K562 (cell line): ENCODE measurements around the gene LMNB1. TPM values are rescaled to one million over a fixed set of nuclear protein-coding genes. Genes with fewer than 3 reads are reported as not detected.
A peak's percentile ranks its signal among the peaks of the same experiment; 100 is the strongest.

Source experiments
- ATF7 ChIP-seq: fragments of 450-650 bp; IDR thresholded peaks from 2 replicates; pipeline ENCODE4 v1.7.1; 2014; ENCODE audit warnings: mild to moderate bottlenecking, moderate library complexity
- BMI1 ChIP-seq: fragments of 150-350 bp; IDR thresholded peaks from 2 replicates; pipeline ENCODE4 v1.6.1; 2014; ENCODE audit warnings: low read length
- CEBPB ChIP-seq: fragments of 450-650 bp; IDR thresholded peaks from 2 replicates; pipeline ENCODE4 v1.6.1; 2016; ENCODE audit warnings: missing genetic modification characterization, missing compliant biosample characterization
- CREB3 ChIP-seq: fragments of 450-650 bp; conservative IDR thresholded peaks from 2 replicates; pipeline ENCODE4 v1.6.1; 2016; ENCODE audit warnings: missing genetic modification characterization, low read depth, mild to moderate bottlenecking, missing compliant biosample characterization, moderate library complexity
- EGR1 ChIP-seq: fragments of 450-650 bp; conservative IDR thresholded peaks from 2 replicates; pipeline ENCODE4 v1.6.1; 2017; ENCODE audit warnings: mild to moderate bottlenecking
- EP300 ChIP-seq: IDR thresholded peaks from 2 replicates; pipeline ENCODE4 v1.6.1; 2012; ENCODE audit warnings: low read length, improper control_type of control experiment
- ETS1 ChIP-seq: conservative IDR thresholded peaks from 2 replicates; pipeline ENCODE4 v1.6.1; 2011; ENCODE audit warnings: low read depth, mild to moderate bottlenecking, low read length; ENCODE audit not compliant: control insufficient read depth
- FOXK2 ChIP-seq, 2 experiments: fragments of 450-650 bp; IDR thresholded peaks in 1 of 2; conservative IDR thresholded peaks in 1 of 2; 2 replicates each; pipeline ENCODE4 v1.6.1; 2016; ENCODE audit warnings: low read depth in 2 of 2, mild to moderate bottlenecking in 1 of 2
- GATA2 ChIP-seq: sonication (generic); formaldehyde crosslinking; IDR thresholded peaks from 2 replicates; pipeline ENCODE4 v1.4.0; 2020; ENCODE audit warnings: mild to moderate bottlenecking, missing genetic modification reagents
- HDAC2 ChIP-seq: fragments of 450-650 bp; IDR thresholded peaks from 2 replicates; pipeline ENCODE4 v1.6.1; 2016; ENCODE audit warnings: mild to moderate bottlenecking
- KDM1A ChIP-seq, 2 experiments: fragments of 450-650 bp; IDR thresholded peaks; 2 replicates each; pipeline ENCODE4 v1.6.1; 2016; ENCODE audit warnings: mild to moderate bottlenecking in 2 of 2
- MEF2A ChIP-seq: IDR thresholded peaks from 2 replicates; pipeline ENCODE4 v1.6.1; 2011; ENCODE audit warnings: low read depth, mild to moderate bottlenecking, low read length, moderate library complexity; ENCODE audit not compliant: control insufficient read depth
- MTA2 ChIP-seq: fragments of 450-650 bp; IDR thresholded peaks from 2 replicates; pipeline ENCODE4 v1.6.1; 2016; ENCODE audit warnings: low read depth
- NCOR1 ChIP-seq: fragments of 450-650 bp; IDR thresholded peaks from 2 replicates; pipeline ENCODE4 v1.6.1; 2016; ENCODE audit warnings: mild to moderate bottlenecking, moderate library complexity
- PHF20 ChIP-seq: fragments of 450-650 bp; IDR thresholded peaks from 2 replicates; pipeline ENCODE4 v1.6.1; 2018; ENCODE audit not compliant: partially characterized antibody
- PHF8 ChIP-seq: fragments of 200-600 bp; sonication (generic); IDR thresholded peaks from 2 replicates; pipeline ENCODE4 v1.6.1; 2012; ENCODE audit warnings: mixed run types, mild to moderate bottlenecking, inconsistent platforms, low read length, moderate library complexity, borderline replicate concordance
- POLR2AphosphoS5 ChIP-seq: IDR thresholded peaks from 2 replicates; pipeline ENCODE4 v1.6.1; 2011; ENCODE audit warnings: mild to moderate bottlenecking, low read depth, low read length, moderate library complexity; ENCODE audit not compliant: control insufficient read depth, insufficient read depth
- RAD51 ChIP-seq: fragments of 450-650 bp; IDR thresholded peaks from 2 replicates; pipeline ENCODE4 v1.7.1; 2016; ENCODE audit warnings: low read depth, mild to moderate bottlenecking, borderline replicate concordance
- RBM25 ChIP-seq: fragments of 200-400 bp; formaldehyde crosslinking; IDR thresholded peaks from 2 replicates; pipeline ENCODE4 v1.6.1; 2018; ENCODE audit warnings: low read length, low read depth, moderate library complexity; ENCODE audit not compliant: severe bottlenecking
- RBM39 ChIP-seq: fragments of 200-400 bp; formaldehyde crosslinking; optimal IDR thresholded peaks from 2 replicates; pipeline ENCODE3; 2018; ENCODE audit warnings: low read depth, low read length
- RCOR1 ChIP-seq, 2 experiments: IDR thresholded peaks; 2 replicates each; pipeline ENCODE4 v1.6.1; 2012; ENCODE audit warnings: low read depth in 2 of 2, low read length in 2 of 2, borderline replicate concordance in 1 of 2, improper control_type of control experiment in 1 of 2
- SRF ChIP-seq, 2 experiments: fragments of 250-450, 450-650 bp in 1 of 2; sonication (Bioruptor Pico) in 1 of 2; sonication (generic) in 1 of 2; formaldehyde crosslinking; IDR thresholded peaks; 2 replicates each; pipeline versions ENCODE4 v1.5.0 to v1.5.1; 2020 to 2022; ENCODE audit warnings: mild to moderate bottlenecking in 1 of 2, missing genetic modification reagents in 1 of 2
- SRSF3 ChIP-seq: fragments of 200-400 bp; formaldehyde crosslinking; IDR thresholded peaks from 2 replicates; pipeline ENCODE4 v1.6.1; 2016; ENCODE audit warnings: mild to moderate bottlenecking, low read length, moderate library complexity; ENCODE audit not compliant: insufficient read depth
- TAF9B ChIP-seq: fragments of 450-650 bp; IDR thresholded peaks from 2 replicates; pipeline ENCODE4 v1.6.1; 2018; ENCODE audit warnings: mild to moderate bottlenecking; ENCODE audit not compliant: partially characterized antibody
- ZFP30 ChIP-seq: fragments of 250-450 bp; sonication (Bioruptor Pico); IDR thresholded peaks from 2 replicates; pipeline ENCODE4 v1.8.0; 2022; ENCODE audit warnings: moderate library complexity, mild to moderate bottlenecking, inconsistent platforms, borderline replicate concordance
- ZFPM2 ChIP-seq: fragments of 250-450 bp; sonication (Bioruptor Pico); IDR thresholded peaks from 2 replicates; pipeline ENCODE4 v1.5.1; 2022; ENCODE audit warnings: mild to moderate bottlenecking
- ZKSCAN8 ChIP-seq: fragments of 200-800 bp; sonication (Bioruptor generic); IDR thresholded peaks from 2 replicates; pipeline ENCODE4 v1.6.1; 2016; ENCODE audit warnings: missing genetic modification characterization, missing compliant biosample characterization
- ZNF134 ChIP-seq: fragments of 250-450 bp; sonication (Bioruptor Pico); conservative IDR thresholded peaks from 2 replicates; pipeline ENCODE4 v1.4.0; 2020
- ZNF395 ChIP-seq: fragments of 200-800 bp; sonication (Bioruptor generic); IDR thresholded peaks from 2 replicates; pipeline ENCODE4 v1.6.1; 2017; ENCODE audit warnings: missing genetic modification characterization, missing compliant biosample characterization
- polyA plus RNA-seq, 8 experiments: library from polyadenylated mRNA; depleted of rRNA in 4 of 8; stranded (reverse) in 5 of 8; unstranded in 3 of 8; fragments of >200 nt; fragmentation: Nextera tagmentation in 2 of 8; fragmentation: Illumina TruSeq in 1 of 8; extraction: Ambion mirVana in 2 of 8; extraction: Trizol in 1 of 8; gene quantifications; 2 replicates each; pipeline versions ENCODE4 v1.2.1 to v1.2.3, GENCODE V29; 2011 to 2014; ENCODE audit warnings: inconsistent platforms in 1 of 8, missing spikeins in 1 of 8
- total RNA-seq, 7 experiments: library from RNA; depleted of rRNA in 6 of 7; stranded (reverse); fragments of >200 nt in 6 of 7; fragmentation: Illumina TruSeq in 2 of 7; extraction: Trizol in 2 of 7; gene quantifications; 2 replicates each; pipeline versions ENCODE4 v1.2.1 to v1.2.3, GENCODE V29; 2011 to 2021; ENCODE audit warnings: low replicate concordance in 1 of 7

Gene LMNB1
- total and polyA plus RNA-seq, 9 of the 15 experiments (the other 6 are each of a cell fraction or from before 2014, with no cell fraction given), result 2.8 to 190 (median 131) TPM

DNA sequence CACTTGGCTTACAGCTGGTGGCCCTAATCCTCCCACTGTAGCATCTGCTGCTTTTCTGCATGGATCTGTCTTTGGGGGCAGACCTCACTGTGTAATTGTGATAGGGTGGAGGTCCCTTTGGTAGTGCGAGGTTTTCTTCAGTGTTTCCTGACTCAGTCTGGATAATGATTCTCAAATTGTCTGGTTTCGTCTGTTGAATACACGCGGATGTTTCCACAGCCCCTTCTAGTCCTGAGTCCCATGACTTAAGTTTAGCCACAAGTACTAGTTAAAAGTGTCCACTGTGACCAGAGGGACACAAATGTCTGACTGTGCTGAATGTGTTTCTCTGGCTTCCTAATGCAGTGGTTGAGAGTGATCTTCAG is 70.5 kb downstream of the LMNB1 start (continued):
- TF ChIP-seq POLR2AphosphoS5 (peak; percentile 93), RBM39 (no peak), RCOR1 (IDR thresholded peaks at IDR 0.05; ENCODE audit: borderline replicate concordance in 1 of 2, low read depth in 2 of 2, low read length in 2 of 2) (no peak; a peak in 1 of 4 replicates), EP300 (peak; percentile 20; the same call in 1 of the 2 replicates), CEBPB (tag) (no peak), RBM25 (no peak), NCOR1 (peak; percentile 88), KDM1A (IDR thresholded peaks at IDR 0.05) (peak in 1 of 2 experiments; percentile 35; a peak in 1 of 4 replicates), ZNF134 (no peak), ETS1 (no peak), ATF7 (no peak), SRSF3 (no peak), PHF8 (no peak), PHF20 (no peak), ZFPM2 (no peak), ZNF395 (CRISPR knock-in tag) (peak; percentile 43; the same call in 1 of the 2 replicates), FOXK2 (conservative IDR thresholded peaks at IDR 0.05 in 1 of 2, IDR thresholded peaks at IDR 0.05 in 1 of 2; ENCODE audit: low read depth in 2 of 2) (no peak), MTA2 (peak; percentile 66), ZFP30 (no peak), BMI1 (no peak), MEF2A (0 out of 2 replicates have a peak, but pooled peaks have one; percentile 30), EGR1 (no peak), RAD51 (no peak), GATA2 (CRISPR knock-in tag) (peak; percentile 89), SRF (CRISPR knock-in tag; IDR thresholded peaks at IDR 0.05) (no peak), TAF9B (peak; percentile 35), ZKSCAN8 (0 out of 2 replicates have a peak, but pooled peaks have one; percentile 43), CREB3 (tag) (no peak), HDAC2 (no peak)
